Endothelial cell of umbilical vein (primary cell): ENCODE results near the gene RYR1. TPM values are rescaled to one million over a fixed set of nuclear protein-coding genes. Genes with fewer than 3 reads are reported as not detected.

ENCODE experiments used
- BruUV-seq: library from RNA; stranded (reverse); fragments of 400-500 nt; replicated peaks from 2 replicates; lab custom pipeline; 2021; lab: Mats Ljungman, UMichigan
- CTCF ChIA-PET: fragments of 300-600, 350-600 bp; sonication (Branson Sonifier 250); formaldehyde crosslinking; loops from one replicate; lab custom pipeline; 2021; ENCODE audit warnings: antibody characterized with exemption, inconsistent platforms; lab: Charles Lee
- POLR2A ChIA-PET: fragments of 300-600, 350-600 bp; sonication (Branson Sonifier 250); formaldehyde crosslinking; loops from one replicate; lab custom pipeline; 2021; ENCODE audit warnings: antibody characterized with exemption, inconsistent platforms; lab: Charles Lee
- DNase-seq: peaks from one replicate; pipeline ENCODE4 v3.0.0-alpha.2; 2011; ENCODE audit warnings: low read depth, low spot score
- FAIRE-seq: peaks from 2 replicates; lab custom pipeline; 2011; peaks lifted over from hg19 to GRCh38; lab: Jason Lieb, UNC
- H2AFZ ChIP-seq: 2 replicates; pipeline ENCODE4 v1.6.0; 2012; ENCODE audit warnings: low read depth, low read length, control low read depth, inconsistent platforms
- H3K27ac ChIP-seq: 2 replicates; pipeline ENCODE4 v1.5.1; 2011; ENCODE audit warnings: low read depth, mild to moderate bottlenecking, control low read depth, low read length, moderate library complexity; ENCODE audit not compliant: insufficient read depth
- H3K27me3 ChIP-seq, 2 experiments: 2 replicates each; pipeline versions ENCODE4 v1.6.0 to v1.6.1; 2011; ENCODE audit warnings: low read length in 2 of 2, mixed read lengths in 1 of 2; ENCODE audit not compliant: control insufficient read depth in 2 of 2, insufficient read depth in 2 of 2
- H3K36me3 ChIP-seq, 2 experiments: 2 replicates in 1 of 2; 3 replicates in 1 of 2; pipeline ENCODE4 v1.5.1; 2011; ENCODE audit warnings: low read length in 2 of 2, mild to moderate bottlenecking in 1 of 2, moderate library complexity in 1 of 2; ENCODE audit not compliant: control insufficient read depth in 2 of 2, insufficient read depth in 2 of 2; ENCODE audit errors: extremely low read depth in 1 of 2
- H3K4me1 ChIP-seq: 3 replicates; pipeline ENCODE4 v1.5.1; 2011; ENCODE audit warnings: mild to moderate bottlenecking, low read length; ENCODE audit not compliant: control insufficient read depth, insufficient read depth; ENCODE audit errors: extremely low read depth
- H3K4me2 ChIP-seq: 2 replicates; pipeline ENCODE4 v1.6.1; 2011; ENCODE audit warnings: low read length, control low read depth, mixed read lengths; ENCODE audit not compliant: insufficient read depth
- H3K4me3 ChIP-seq, 3 experiments: fragments of 200-600 bp in 1 of 3; sonication (generic), shearing (Covaris generic) in 1 of 3; replicated peaks in 1 of 3; 2 replicates each; pipeline ENCODE4 v1.5.1; 2011 to 2016; ENCODE audit warnings: control low read depth in 3 of 3, low read length in 3 of 3, mild to moderate bottlenecking in 2 of 3, inconsistent platforms in 1 of 3, low read depth in 1 of 3, moderate library complexity in 1 of 3; ENCODE audit not compliant: insufficient read depth in 1 of 3
- H3K79me2 ChIP-seq: 2 replicates; pipeline ENCODE4 v1.6.0; 2012; ENCODE audit warnings: low read length, inconsistent platforms; ENCODE audit not compliant: control insufficient read depth, insufficient read depth
- H3K9ac ChIP-seq: replicated peaks from 2 replicates; pipeline ENCODE3; 2011; ENCODE audit warnings: low read length, control low read depth; ENCODE audit not compliant: insufficient read depth; ENCODE audit errors: extremely low read depth
- H3K9me1 ChIP-seq: replicated peaks from 3 replicates; pipeline ENCODE4 v1.6.0; 2011; ENCODE audit warnings: mild to moderate bottlenecking, low read length; ENCODE audit not compliant: control insufficient read depth, insufficient read depth; ENCODE audit errors: extremely low read depth
- H3K9me3 ChIP-seq: replicated peaks from 2 replicates; pipeline ENCODE4 v1.5.1; 2012; ENCODE audit warnings: low read length, inconsistent platforms; ENCODE audit not compliant: control insufficient read depth, insufficient read depth
- H4K20me1 ChIP-seq: replicated peaks from 2 replicates; pipeline ENCODE3; 2011; ENCODE audit warnings: mild to moderate bottlenecking, low read length; ENCODE audit not compliant: control insufficient read depth, insufficient read depth; ENCODE audit errors: extremely low read depth
- FOS ChIP-seq: IDR thresholded peaks from 2 replicates; pipeline ENCODE4 v1.6.1; 2011; ENCODE audit warnings: mild to moderate bottlenecking, low read length, moderate library complexity, borderline replicate concordance; ENCODE audit not compliant: insufficient read depth
- MYC ChIP-seq: IDR thresholded peaks from one replicate; pipeline ENCODE4 v1.6.1; 2011; ENCODE audit warnings: mild to moderate bottlenecking, low read depth, low read length
- dilution Hi-C: fragments of 300-500 bp; cut with MboI; formaldehyde crosslinking; loops from one replicate; pipeline ENCODE4 v1.15.0; 2019; ENCODE audit warnings: low sequenced_read_pairs; ENCODE audit not compliant: extremely low pct_ligation_motif_present
- intact Hi-C: fragments of 100-400 bp; cut with micrococcal nuclease; formaldehyde crosslinking; loops from one replicate; pipeline ENCODE4 v1.10.0; 2022
- polyA plus RNA-seq, 4 experiments: library from polyadenylated mRNA; depleted of rRNA in 3 of 4; stranded (reverse) in 3 of 4; unstranded in 1 of 4; fragments of >200 nt; gene quantifications; 2 replicates each; pipeline versions ENCODE4 v1.2.1 to v1.2.3, GENCODE V29; 2011 to 2012; ENCODE audit warnings: missing spikeins in 1 of 4
- total RNA-seq: library from RNA; stranded (reverse); gene quantifications from 2 replicates; pipeline ENCODE4 v1.2.3, GENCODE V29; 2021
- TF ChIP-seq, protein P1 (sequence below), 2 donors: IDR thresholded peaks; 1 replicate in 1 of 2; 2 replicates in 1 of 2; pipeline ENCODE4 v1.5.1; 2011; ENCODE audit warnings: low read length in 2 of 2, mild to moderate bottlenecking in 2 of 2, moderate library complexity in 2 of 2, control low read depth in 1 of 2, inconsistent platforms in 1 of 2, low read depth in 1 of 2; ENCODE audit not compliant: insufficient read depth in 1 of 2; ENCODE audit errors: extremely low read depth in 1 of 2

The RYR1 gene
- total and polyA plus RNA-seq, 2 donors (not counting 3 experiments of a cell fraction or from before 2014, with no cell fraction given) = under 0.01 to 0.02 TPM

DNA sequence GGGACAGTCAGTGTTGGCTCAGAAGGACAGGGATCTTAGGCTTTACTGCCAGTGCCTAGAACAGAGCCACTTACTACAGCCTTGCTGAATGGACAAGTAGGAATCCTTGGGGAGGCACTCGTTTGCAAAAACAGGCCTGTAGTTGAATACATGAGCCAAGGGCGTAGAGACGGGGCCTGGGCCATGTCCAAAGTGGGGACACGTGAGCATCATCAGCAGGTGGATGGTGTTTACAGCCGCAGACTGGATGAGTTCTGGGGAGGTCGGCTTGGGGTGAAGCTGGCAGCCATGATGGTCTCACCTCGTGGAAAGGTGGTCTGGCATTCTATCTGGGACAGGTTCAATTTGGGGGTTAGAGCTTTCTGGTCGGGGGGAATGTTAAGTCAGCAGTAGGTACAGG lies 17.5 kb downstream of the RYR1 start:
- intact Hi-C loops = no loop called here
- Histone ChIP-seq H2AFZ (no peak overlapping the region), H3K4me1 (no peaks in the 10 kb centered on the region), H3K9me1 (no peaks in the 10 kb centered on the region), H3K9ac (no peak overlapping the region), H3K4me2 (no peak overlapping the region), H3K36me3 (no peaks in the 10 kb centered on the region), H3K27me3 (no peaks in the 10 kb centered on the region), H3K4me3 (no peak overlapping the region), H4K20me1 (no peaks in the 10 kb centered on the region), H3K79me2 (no peaks in the 10 kb centered on the region), H3K9me3 (no peaks in the 10 kb centered on the region), H3K27ac (no peak overlapping the region)
- DNase-seq = no peak
- no peak for TF ChIP-seq MYC
- TF ChIP-seq, protein P1, sequence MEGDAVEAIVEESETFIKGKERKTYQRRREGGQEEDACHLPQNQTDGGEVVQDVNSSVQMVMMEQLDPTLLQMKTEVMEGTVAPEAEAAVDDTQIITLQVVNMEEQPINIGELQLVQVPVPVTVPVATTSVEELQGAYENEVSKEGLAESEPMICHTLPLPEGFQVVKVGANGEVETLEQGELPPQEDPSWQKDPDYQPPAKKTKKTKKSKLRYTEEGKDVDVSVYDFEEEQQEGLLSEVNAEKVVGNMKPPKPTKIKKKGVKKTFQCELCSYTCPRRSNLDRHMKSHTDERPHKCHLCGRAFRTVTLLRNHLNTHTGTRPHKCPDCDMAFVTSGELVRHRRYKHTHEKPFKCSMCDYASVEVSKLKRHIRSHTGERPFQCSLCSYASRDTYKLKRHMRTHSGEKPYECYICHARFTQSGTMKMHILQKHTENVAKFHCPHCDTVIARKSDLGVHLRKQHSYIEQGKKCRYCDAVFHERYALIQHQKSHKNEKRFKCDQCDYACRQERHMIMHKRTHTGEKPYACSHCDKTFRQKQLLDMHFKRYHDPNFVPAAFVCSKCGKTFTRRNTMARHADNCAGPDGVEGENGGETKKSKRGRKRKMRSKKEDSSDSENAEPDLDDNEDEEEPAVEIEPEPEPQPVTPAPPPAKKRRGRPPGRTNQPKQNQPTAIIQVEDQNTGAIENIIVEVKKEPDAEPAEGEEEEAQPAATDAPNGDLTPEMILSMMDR (IDR thresholded peaks at IDR 0.05; ENCODE audit: extremely low read depth in 1 of 2, insufficient read depth in 1 of 2, low read depth in 1 of 2, low read length in 2 of 2) = no peak
- ChIA-PET POLR2A (no interaction called here), CTCF (no interaction called here)
- no peak for FAIRE-seq
- dilution Hi-C loops = no loop called here
- BruUV-seq = no TSS peak

DNA sequence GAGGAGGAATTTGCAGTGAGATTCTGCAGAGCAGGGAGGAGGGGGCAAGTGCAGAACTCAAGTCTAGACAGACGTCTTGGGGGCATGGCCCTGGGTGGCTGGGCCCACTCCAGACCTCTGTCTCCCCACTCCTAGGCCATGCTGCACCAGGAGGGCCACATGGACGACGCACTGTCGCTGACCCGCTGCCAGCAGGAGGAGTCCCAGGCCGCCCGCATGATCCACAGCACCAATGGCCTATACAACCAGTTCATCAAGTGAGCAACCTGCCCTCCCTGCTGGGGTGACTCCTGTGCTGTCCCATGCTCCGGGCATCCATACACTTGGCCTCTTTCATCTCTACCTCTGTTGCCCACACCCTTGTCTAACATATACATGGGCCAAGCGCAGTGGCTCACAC lies 18.1 kb downstream of the RYR1 start:
- H3K4me1 ChIP-seq = no peaks in the 10 kb centered on the region
- no peak overlapping the region for H3K4me2 ChIP-seq
- ChIA-PET POLR2A (no interaction called here), CTCF (no interaction called here)
- BruUV-seq = no TSS peak
- no peak overlapping the region for H3K27ac ChIP-seq
- H3K27me3 ChIP-seq = no peaks in the 10 kb centered on the region
- dilution Hi-C loops (no loop called here), intact Hi-C loops (no loop called here)
- DNase-seq = no peak
- H3K36me3 ChIP-seq = no peaks in the 10 kb centered on the region
- no peak overlapping the region for H3K4me3 ChIP-seq
- no peaks in the 10 kb centered on the region for H3K79me2 ChIP-seq
- no peaks in the 10 kb centered on the region for H4K20me1 ChIP-seq
- H3K9me3 ChIP-seq = no peaks in the 10 kb centered on the region
- H3K9ac ChIP-seq = no peak overlapping the region
- TF ChIP-seq FOS = no peak
- TF ChIP-seq, protein P1 (IDR thresholded peaks at IDR 0.05; ENCODE audit: extremely low read depth in 1 of 2, insufficient read depth in 1 of 2, low read depth in 1 of 2, low read length in 2 of 2) = no peak
- no peak overlapping the region for H2AFZ ChIP-seq
- no peak for FAIRE-seq
- no peaks in the 10 kb centered on the region for H3K9me1 ChIP-seq
